NCI-H146 treated with DMSO at 0.1 percent for 48 hours (cell line): ENCODE data around the gene MACO1.
"Not testable (repeated sequence)": the region's sequence is repeated elsewhere in the genome, so short reads cannot be mapped to it uniquely, and the experiment has no call there.

Experiments used
- DNase-seq: peaks from one replicate; lab custom pipeline; 2025; ENCODE audit not compliant: unreplicated experiment; lab: John Stamatoyannopoulos, UW

The MACO1 gene

GRCh38 chr1:25423206-25423605 lies 7.5 kb upstream of the MACO1 start:
- DNase-seq: not testable (repeated sequence)

GRCh38 chr1:25425098-25426085 lies 5.3 kb upstream of the MACO1 start:
- DNase-seq: no peak

- DNase-seq: no peak
Observed at GRCh38 chr1:25427696-25428095, 3.0 kb upstream of the MACO1 start.

GRCh38 chr1:25428475-25429166 lies 2.1 kb upstream of the MACO1 start:
- DNase-seq: no peak

- DNase-seq: no peak
Observed at GRCh38 chr1:25430967-25431881, 527 bp downstream of the MACO1 start.

- DNase-seq: no peak
Observed at GRCh38 chr1:25431955-25432719, 1.4 kb downstream of the MACO1 start.

GRCh38 chr1:25432749-25433388 lies 2.2 kb downstream of the MACO1 start:
- no peak for DNase-seq

GRCh38 chr1:25433389-25434186 lies 2.9 kb downstream of the MACO1 start:
- no peak for DNase-seq

- DNase-seq: no peak
Observed at GRCh38 chr1:25435397-25436108, 4.9 kb downstream of the MACO1 start.

- DNase-seq: no peak
Observed at GRCh38 chr1:25437672-25438071, 7.0 kb downstream of the MACO1 start.

GRCh38 chr1:25439287-25439686 lies 8.6 kb downstream of the MACO1 start:
- DNase-seq: no peak

GRCh38 chr1:25442178-25442577 lies 11.5 kb downstream of the MACO1 start:
- no peak for DNase-seq

- DNase-seq: no peak
Observed at GRCh38 chr1:25443030-25443699, 12.5 kb downstream of the MACO1 start.

GRCh38 chr1:25444604-25445003 lies 13.9 kb downstream of the MACO1 start:
- not testable (repeated sequence) for DNase-seq

- DNase-seq: no peak
Observed at GRCh38 chr1:25445993-25446538, 15.4 kb downstream of the MACO1 start.

- DNase-seq: no peak
Observed at GRCh38 chr1:25447547-25447946, 16.9 kb downstream of the MACO1 start.

GRCh38 chr1:25450891-25451290 lies 20.2 kb downstream of the MACO1 start:
- no peak for DNase-seq

- no peak for DNase-seq
Observed at GRCh38 chr1:25451908-25452307, 21.2 kb downstream of the MACO1 start.
